ENCODE results near the gene ZDHHC14.

GRCh38 chr6:157370755-157371154 is 10.2 kb upstream of the ZDHHC14 start:
- TF ChIP-seq CTCF (IDR thresholded peaks at IDR 0.05) (no peak), POLR2A (IDR thresholded peaks at IDR 0.05) (no peak)

All from Peyer's patch (tissue), 4 donors.